ENCODE measurements around the gene RAP1A. TPM values are rescaled to one million over a fixed set of nuclear protein-coding genes. Genes with fewer than 3 reads are reported as not detected.
A peak's percentile ranks its signal among the peaks of the same experiment; 100 is the strongest.

Gene RAP1A
- 10 to 100 TPM; 31.4 to 39.1 TPM for total RNA-seq

DNA sequence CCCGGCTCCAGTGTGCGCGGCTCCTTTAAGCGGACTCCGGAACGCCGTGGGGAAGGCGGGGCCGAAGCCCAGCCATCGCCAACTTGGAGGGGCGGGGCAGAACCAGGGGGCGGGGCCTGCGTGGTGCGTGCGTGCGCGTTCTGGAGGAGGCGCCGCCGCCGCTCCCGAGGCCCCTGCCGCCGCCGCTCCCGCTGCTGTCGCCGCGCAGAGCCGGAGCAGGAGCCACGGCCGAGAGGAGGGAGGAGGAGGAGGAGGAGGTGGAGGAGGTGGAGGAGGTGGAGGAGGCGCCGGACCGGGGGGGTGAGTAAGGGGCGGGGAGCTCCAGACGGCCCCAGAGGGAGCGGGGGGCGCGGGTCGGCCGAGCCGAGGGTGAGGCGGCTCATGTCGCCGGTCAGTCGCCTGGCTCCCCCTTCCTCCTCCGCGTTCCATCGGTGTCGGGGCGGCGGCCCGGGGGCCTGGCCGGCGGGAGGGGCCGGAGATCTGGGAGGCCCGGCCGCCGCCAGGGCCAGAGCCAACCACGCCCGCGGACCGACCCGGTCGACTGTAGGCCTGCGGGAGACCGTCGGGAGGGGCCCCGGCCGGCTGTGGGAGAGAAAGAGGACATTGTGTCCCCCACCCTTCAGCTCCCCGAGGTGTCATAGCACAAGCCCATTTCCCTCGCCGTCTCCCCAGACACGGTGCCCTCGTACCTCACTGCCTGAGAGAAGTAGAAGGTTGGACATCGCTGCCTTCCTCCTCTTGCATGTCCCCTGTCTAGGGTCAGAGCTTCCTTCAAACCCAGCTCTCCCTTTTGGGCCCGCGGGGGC, at the start of gene RAP1A:
Gene RAP1A (plus strand): TSS at position 155 of the 806 bp plus-strand sequence. CDS start 71,572 bp downstream, outside the sequence.
- Histone ChIP-seq H3K27me3 (replicated peaks; ENCODE audit: insufficient read depth) (no peaks in the 10 kb centered on the region), H3K4me1 (replicated peaks) (no peaks in the 10 kb centered on the region), H3K36me3 (no peaks in the 10 kb centered on the region), H3K4me3 (peak within 1 kb of the TSS; percentile 81 to 82), H3K27ac (peak within 1 kb of the TSS; percentile 95 to 98), H3K9me3 (no peaks in the 10 kb centered on the region)
- under 1% methylated on average over 75 of the region's 79 CpGs for WGBS
- TF ChIP-seq POLR2AphosphoS5 (IDR thresholded peaks at IDR 0.05) = peak; percentile 77
- peak; percentile 59 for TF ChIP-seq POLR2A (IDR thresholded peaks at IDR 0.05)
- TF ChIP-seq, protein P1, sequence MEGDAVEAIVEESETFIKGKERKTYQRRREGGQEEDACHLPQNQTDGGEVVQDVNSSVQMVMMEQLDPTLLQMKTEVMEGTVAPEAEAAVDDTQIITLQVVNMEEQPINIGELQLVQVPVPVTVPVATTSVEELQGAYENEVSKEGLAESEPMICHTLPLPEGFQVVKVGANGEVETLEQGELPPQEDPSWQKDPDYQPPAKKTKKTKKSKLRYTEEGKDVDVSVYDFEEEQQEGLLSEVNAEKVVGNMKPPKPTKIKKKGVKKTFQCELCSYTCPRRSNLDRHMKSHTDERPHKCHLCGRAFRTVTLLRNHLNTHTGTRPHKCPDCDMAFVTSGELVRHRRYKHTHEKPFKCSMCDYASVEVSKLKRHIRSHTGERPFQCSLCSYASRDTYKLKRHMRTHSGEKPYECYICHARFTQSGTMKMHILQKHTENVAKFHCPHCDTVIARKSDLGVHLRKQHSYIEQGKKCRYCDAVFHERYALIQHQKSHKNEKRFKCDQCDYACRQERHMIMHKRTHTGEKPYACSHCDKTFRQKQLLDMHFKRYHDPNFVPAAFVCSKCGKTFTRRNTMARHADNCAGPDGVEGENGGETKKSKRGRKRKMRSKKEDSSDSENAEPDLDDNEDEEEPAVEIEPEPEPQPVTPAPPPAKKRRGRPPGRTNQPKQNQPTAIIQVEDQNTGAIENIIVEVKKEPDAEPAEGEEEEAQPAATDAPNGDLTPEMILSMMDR (IDR thresholded peaks at IDR 0.05) = no peak
- DNase-seq (ENCODE audit: low spot score) = peak; percentile 94
- intact Hi-C loops (cut with DNase I) = loop anchor here (2.0 kb wide), 1 partner anchor 27 kb away; no protein-coding TSS in a partner anchor

DNA sequence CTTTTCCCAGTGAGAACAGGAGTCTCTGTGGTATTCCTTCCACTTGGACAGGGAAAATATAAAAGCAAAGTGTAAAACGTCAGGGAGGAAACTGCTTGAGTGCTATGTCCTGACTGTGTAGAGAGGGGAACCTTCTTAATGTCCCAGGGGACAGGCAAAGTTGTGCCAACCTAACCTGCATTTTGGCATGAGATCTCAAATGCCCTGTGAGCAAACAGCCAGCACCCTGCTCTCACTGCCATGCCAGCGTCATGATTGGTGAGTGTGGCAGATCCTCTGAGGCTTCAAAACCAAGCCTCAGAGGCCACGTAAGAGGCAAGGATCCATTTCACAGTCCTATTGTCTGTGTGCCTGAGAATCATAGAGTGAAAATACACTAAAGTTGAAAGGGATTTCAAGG, 49.7 kb upstream of the RAP1A start:
- WGBS = 63% methylated on average over 3 of the region's 3 CpGs
- H3K4me1 ChIP-seq (replicated peaks) = no peaks in the 10 kb centered on the region
- H3K4me3 ChIP-seq = no peak overlapping the region
- no peak for TF ChIP-seq POLR2AphosphoS5 (IDR thresholded peaks at IDR 0.05)
- no peak for TF ChIP-seq POLR2A (IDR thresholded peaks at IDR 0.05)
- TF ChIP-seq, protein P1 (IDR thresholded peaks at IDR 0.05) = no peak
- intact Hi-C loops (cut with DNase I) = no loop called here
- no peaks in the 10 kb centered on the region for H3K9me3 ChIP-seq
- H3K36me3 ChIP-seq = no peaks in the 10 kb centered on the region
- no peak overlapping the region for H3K27ac ChIP-seq
- no peaks in the 10 kb centered on the region for H3K27me3 ChIP-seq (replicated peaks; ENCODE audit: insufficient read depth)
- no peak for DNase-seq (ENCODE audit: low spot score)

DNA sequence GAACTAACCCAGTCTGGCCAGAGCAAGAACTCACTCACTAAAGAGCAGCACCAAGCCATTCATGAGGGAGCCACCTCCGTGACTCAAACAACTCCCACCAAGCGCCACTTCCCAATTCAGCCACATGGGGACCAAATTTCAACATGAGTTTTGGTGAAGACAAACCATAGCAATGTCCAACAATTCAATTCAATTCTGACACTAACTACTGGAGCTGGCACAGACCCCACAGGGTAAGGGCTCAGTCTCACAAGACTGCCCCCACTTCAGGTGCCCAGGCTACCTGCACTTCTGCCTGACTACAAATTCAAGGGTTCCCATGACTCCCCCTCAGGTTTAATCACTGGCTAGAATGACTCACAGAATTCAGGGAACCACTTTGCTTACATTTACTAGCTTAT, 48.8 kb upstream of the RAP1A start:
- H3K36me3 ChIP-seq = no peaks in the 10 kb centered on the region
- intact Hi-C loops (cut with DNase I) = no loop called here
- no peaks in the 10 kb centered on the region for H3K4me1 ChIP-seq (replicated peaks)
- no peaks in the 10 kb centered on the region for H3K9me3 ChIP-seq
- no peaks in the 10 kb centered on the region for H3K27me3 ChIP-seq (replicated peaks; ENCODE audit: insufficient read depth)
- no peak overlapping the region for H3K27ac ChIP-seq
- H3K4me3 ChIP-seq = no peak overlapping the region
- no peak for DNase-seq (ENCODE audit: low spot score)
- TF ChIP-seq, protein P1 (IDR thresholded peaks at IDR 0.05) = peak in 1 of 4 experiments; percentile 24
- TF ChIP-seq POLR2AphosphoS5 (IDR thresholded peaks at IDR 0.05) (no peak), POLR2A (IDR thresholded peaks at IDR 0.05) (no peak)
- 79% methylated on average over 2 of the region's 2 CpGs for WGBS

DNA sequence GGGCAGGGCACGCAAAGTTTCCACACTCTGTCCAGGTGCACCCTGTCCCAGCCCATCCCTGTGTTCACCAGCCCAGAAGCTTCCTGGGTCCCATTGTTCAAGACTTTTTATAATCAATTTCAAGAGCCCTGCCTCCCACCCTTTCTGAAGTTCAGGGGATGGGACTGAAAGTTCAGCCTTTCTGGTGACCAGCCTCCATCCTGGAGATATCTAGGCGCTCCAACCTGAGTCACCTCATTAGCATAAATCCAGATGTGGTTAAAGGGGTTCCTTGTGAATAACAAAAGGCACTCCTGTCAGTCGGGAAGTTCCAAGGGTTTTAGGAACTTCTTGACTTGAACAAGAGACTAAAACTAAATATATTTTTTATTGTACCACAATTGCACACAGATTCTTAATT, 48.4 kb upstream of the RAP1A start:
- TF ChIP-seq POLR2A (IDR thresholded peaks at IDR 0.05) (no peak), POLR2AphosphoS5 (IDR thresholded peaks at IDR 0.05) (no peak)
- TF ChIP-seq, protein P1 (IDR thresholded peaks at IDR 0.05) = no peak
- Histone ChIP-seq H3K27me3 (replicated peaks; ENCODE audit: insufficient read depth) (no peaks in the 10 kb centered on the region), H3K27ac (no peak overlapping the region), H3K36me3 (no peaks in the 10 kb centered on the region), H3K4me3 (no peak overlapping the region), H3K9me3 (no peaks in the 10 kb centered on the region), H3K4me1 (replicated peaks) (no peaks in the 10 kb centered on the region)
- DNase-seq (ENCODE audit: low spot score) = no peak
- 75% methylated on average over 3 of the region's 3 CpGs for WGBS
- intact Hi-C loops (cut with DNase I) = no loop called here

DNA sequence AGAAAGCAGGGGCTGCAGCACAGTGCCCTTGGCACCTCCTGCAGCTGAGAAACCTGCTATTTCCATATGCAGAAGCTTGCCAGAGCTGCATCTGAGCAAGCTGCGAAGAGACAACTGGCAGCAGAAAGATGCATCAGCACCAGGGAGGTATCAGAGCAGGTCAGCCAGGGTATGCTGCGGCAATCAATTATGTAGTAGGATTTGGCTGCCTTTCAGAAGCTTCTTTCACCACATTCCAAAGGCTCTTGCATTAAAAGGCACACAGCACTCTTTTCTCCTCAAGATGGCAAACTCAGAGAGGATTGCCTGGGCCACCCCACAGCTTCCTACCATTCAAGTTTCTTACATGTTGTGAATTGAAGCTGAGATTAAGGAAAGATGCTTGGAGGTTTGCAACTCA, 47.6 kb upstream of the RAP1A start:
- 25% methylated on average over 2 of the region's 2 CpGs for WGBS
- intact Hi-C loops (cut with DNase I) = no loop called here
- no peak for DNase-seq (ENCODE audit: low spot score)
- Histone ChIP-seq H3K9me3 (no peaks in the 10 kb centered on the region), H3K27me3 (replicated peaks; ENCODE audit: insufficient read depth) (no peaks in the 10 kb centered on the region), H3K4me1 (replicated peaks) (no peaks in the 10 kb centered on the region), H3K4me3 (no peak overlapping the region), H3K27ac (no peak overlapping the region), H3K36me3 (no peaks in the 10 kb centered on the region)
- no peak for TF ChIP-seq POLR2A (IDR thresholded peaks at IDR 0.05)
- TF ChIP-seq, protein P1 (IDR thresholded peaks at IDR 0.05) = no peak
- no peak for TF ChIP-seq POLR2AphosphoS5 (IDR thresholded peaks at IDR 0.05)

Measured in prostate gland (tissue), 2 donors.